MCF 10A (cell line): ENCODE results near the gene FIZ1. TPM values are rescaled to one million over a fixed set of nuclear protein-coding genes. Genes with fewer than 3 reads are reported as not detected.

Experiments used
- Bru-seq: library from RNA; stranded (reverse); fragments of 400-500 nt; gene quantifications from one replicate; lab custom pipeline; 2021; lab: Mats Ljungman, UMichigan
- BruChase-seq, 2 experiments: library from RNA; stranded (reverse); fragments of 400-500 nt; gene quantifications; one replicate each; lab custom pipeline; 2021; lab: Mats Ljungman, UMichigan
- BruUV-seq: library from RNA; stranded (reverse); fragments of 400-500 nt; replicated peaks from 2 replicates; lab custom pipeline; 2021; lab: Mats Ljungman, UMichigan
- CTCF ChIA-PET: fragments of 300-600 bp; sonication (Branson Sonifier 250); formaldehyde crosslinking; extraction: SDS; loops from one replicate; lab custom pipeline; 2021; ENCODE audit warnings: antibody characterized with exemption, inconsistent platforms; lab: Yijun Ruan, JAX
- POLR2A ChIA-PET: fragments of 300-600, 350-650 bp; sonication (Branson Sonifier 250); formaldehyde crosslinking; extraction: SDS; loops from one replicate; lab custom pipeline; 2020; ENCODE audit warnings: antibody characterized with exemption, inconsistent platforms; lab: Yijun Ruan, JAX
- DNase-seq: peaks from one replicate; pipeline ENCODE4 v3.0.0-alpha.2; 2018; ENCODE audit not compliant: unreplicated experiment
- H3K27ac Mint-ChIP-seq: one replicate; pipeline ENCODE4 v1.8.0; 2022; ENCODE audit warnings: mild to moderate bottlenecking, low read depth, mixed read lengths; ENCODE audit not compliant: unreplicated experiment
- H3K27me3 Mint-ChIP-seq: one replicate; pipeline ENCODE4 v1.8.0; 2022; ENCODE audit warnings: mixed read lengths; ENCODE audit not compliant: insufficient read depth, unreplicated experiment
- H3K36me3 Mint-ChIP-seq: one replicate; pipeline ENCODE4 v1.8.0; 2022; ENCODE audit warnings: mild to moderate bottlenecking, moderate library complexity, mixed read lengths; ENCODE audit not compliant: insufficient read depth, unreplicated experiment
- H3K4me1 Mint-ChIP-seq: one replicate; pipeline ENCODE4 v1.8.0; 2022; ENCODE audit warnings: mixed read lengths; ENCODE audit not compliant: insufficient read depth, unreplicated experiment
- H3K4me3 Mint-ChIP-seq: one replicate; pipeline ENCODE4 v1.8.0; 2022; ENCODE audit warnings: mild to moderate bottlenecking, moderate library complexity, mixed read lengths; ENCODE audit not compliant: unreplicated experiment
- H3K9me3 Mint-ChIP-seq: one replicate; pipeline ENCODE4 v1.8.0; 2022; ENCODE audit warnings: mixed read lengths; ENCODE audit not compliant: unreplicated experiment
- CTCF ChIP-seq: fragments of 200-600 bp; IDR thresholded peaks from one replicate; pipeline ENCODE4 v1.8.0; 2022; ENCODE audit warnings: antibody characterized with exemption, mild to moderate bottlenecking; ENCODE audit not compliant: unreplicated experiment
- intact Hi-C: fragments of 100-400 bp; cut with micrococcal nuclease; formaldehyde crosslinking; loops from 2 replicates; pipeline ENCODE4 v1.14.1; 2022
- long read RNA-seq: library from polyadenylated mRNA; stranded (forward); transcript quantifications from one replicate; pipeline ENCODE4 v2.0.0, GENCODE V29; 2022
- total RNA-seq: library from RNA; stranded (reverse); gene quantifications from 2 replicates; pipeline ENCODE4 v1.2.3, GENCODE V29; 2022

The FIZ1 gene
- total RNA-seq = 13.5 and 16.3 TPM in 2 replicates
- Bru-seq, nascent RNA = percentile 58 among the genes with signal in this experiment
- BruChase-seq, experiment 1, labeled RNA remaining after a 6-hour chase = percentile 54 among the genes with signal in this experiment
- BruChase-seq, experiment 2, labeled RNA remaining after a 2-hour chase = percentile 60 among the genes with signal in this experiment
- long read RNA-seq, full-length matches to known transcripts = 21 of 30 reads
- long read RNA-seq, partial matches to known transcripts = 0 of 30 reads
- long read RNA-seq, other reads (novel, unspliced or antisense) = 9 of 30 reads

GRCh38 chr19:55599468-55599841, at the start of gene FIZ1:
Gene FIZ1, minus strand, starts transcription at chr19:55599517. Its CDS starts 1,652 bp downstream, at chr19:55597865.
- H3K9me3 Mint-ChIP-seq = no peaks in the 10 kb centered on the region
- H3K4me3 Mint-ChIP-seq = peak within 1 kb of the TSS; percentile 97
- H3K27me3 Mint-ChIP-seq = no peaks in the 10 kb centered on the region
- peaks cover 30% of the 10 kb centered on the region for H3K36me3 Mint-ChIP-seq
- no TSS peak for BruUV-seq
- ChIA-PET CTCF (interaction anchor here (0.5 to 1.2 kb wide), 4 partner anchors 10 to 174 kb away, joined by 3 to 4 read pairs (median 4); no protein-coding TSS in a partner anchor), POLR2A (interaction anchor here (0.6 to 2.6 kb wide), 24 partner anchors 9 to 1399 kb away, joined by 3 to 26 read pairs (median 5); partner anchors contain the start of genes NAT14, PPP1R12C, PPP6R1 and RDH13)
- H3K27ac Mint-ChIP-seq = peak within 1 kb of the TSS; percentile 99
- intact Hi-C loops = loop anchor here (1.0 kb wide), 2 partner anchors 43 to 340 kb away; partner anchors contain the start of gene PPP6R1
- peak; percentile 100 for DNase-seq
- TF ChIP-seq CTCF = no peak
- peaks cover 36% of the 10 kb centered on the region for H3K4me1 Mint-ChIP-seq

- H3K36me3 Mint-ChIP-seq = peaks cover 43% of the 10 kb centered on the region
- no peaks in the 10 kb centered on the region for H3K27me3 Mint-ChIP-seq
- no peak overlapping the region for H3K27ac Mint-ChIP-seq
- peaks cover 5% of the 10 kb centered on the region for H3K4me1 Mint-ChIP-seq
- peak overlapping the region; percentile 60 for H3K4me3 Mint-ChIP-seq
- intact Hi-C loops = no loop called here
- no peak for TF ChIP-seq CTCF
- CTCF ChIA-PET = interaction anchor here (0.6 to 1.3 kb wide), 7 partner anchors 10 to 1178 kb away, joined by 3 to 5 read pairs (median 4); no protein-coding TSS in a partner anchor
- POLR2A ChIA-PET = interaction anchor here (0.9 to 1.1 kb wide), 2 partner anchors 13 to 27 kb away, joined by 3 read pairs; no protein-coding TSS in a partner anchor
- H3K9me3 Mint-ChIP-seq = no peaks in the 10 kb centered on the region
- DNase-seq = no peak
- no TSS peak for BruUV-seq
Measured at GRCh38 chr19:55648585-55649267, 49.4 kb upstream of the FIZ1 start.

- no peaks in the 10 kb centered on the region for H3K27me3 Mint-ChIP-seq
- H3K4me1 Mint-ChIP-seq = peaks cover 12% of the 10 kb centered on the region
- TF ChIP-seq CTCF = no peak
- peak within 1 kb of the TSS; percentile 60 for H3K4me3 Mint-ChIP-seq
- BruUV-seq = no TSS peak
- DNase-seq = no peak
- POLR2A ChIA-PET = interaction anchor here (0.6 to 1.8 kb wide), 9 partner anchors 9 to 1459 kb away, joined by 3 to 7 read pairs (median 3); partner anchors contain the start of genes MBOAT7 and UBE2S
- H3K36me3 Mint-ChIP-seq = peaks cover 48% of the 10 kb centered on the region
- no peaks in the 10 kb centered on the region for H3K9me3 Mint-ChIP-seq
- CTCF ChIA-PET = interaction anchor here (0.6 to 3.6 kb wide), 7 partner anchors 9 to 1111 kb away, joined by 3 to 25 read pairs (median 4); no protein-coding TSS in a partner anchor
- H3K27ac Mint-ChIP-seq = no peak within 1 kb of the TSS
- intact Hi-C loops = no loop called here
Measured at GRCh38 chr19:55647732-55648584, 48.6 kb upstream of the FIZ1 start, which contains the start of gene CCDC106. Gene CCDC106, plus strand, starts transcription at chr19:55648212. Its CDS starts 835 bp downstream, at chr19:55649047.
